Hepatocyte (in vitro differentiated cells): ENCODE results near the gene AUNIP.
A peak's percentile ranks its signal among the peaks of the same experiment; 100 is the strongest.

ENCODE experiments used
- EZH2 ChIP-seq: fragments of 200-600 bp; sonication (generic); IDR thresholded peaks from 2 replicates; pipeline ENCODE4 v1.6.1; 2016; ENCODE audit warnings: antibody characterized with exemption, mild to moderate bottlenecking, borderline replicate concordance
- EZH2phosphoT487 ChIP-seq: fragments of 200-600 bp; sonication (generic); IDR thresholded peaks from one replicate; pipeline ENCODE4 v1.6.1; 2018; ENCODE audit warnings: antibody characterized with exemption, mild to moderate bottlenecking, low read depth, moderate library complexity; ENCODE audit not compliant: unreplicated experiment, severe bottlenecking
- TF ChIP-seq, protein P1 (sequence below): fragments of 200-600 bp; sonication (generic); IDR thresholded peaks from 2 replicates; pipeline ENCODE4 v1.5.1; 2016; ENCODE audit warnings: antibody characterized with exemption, mild to moderate bottlenecking; ENCODE audit not compliant: poor library complexity

DNA sequence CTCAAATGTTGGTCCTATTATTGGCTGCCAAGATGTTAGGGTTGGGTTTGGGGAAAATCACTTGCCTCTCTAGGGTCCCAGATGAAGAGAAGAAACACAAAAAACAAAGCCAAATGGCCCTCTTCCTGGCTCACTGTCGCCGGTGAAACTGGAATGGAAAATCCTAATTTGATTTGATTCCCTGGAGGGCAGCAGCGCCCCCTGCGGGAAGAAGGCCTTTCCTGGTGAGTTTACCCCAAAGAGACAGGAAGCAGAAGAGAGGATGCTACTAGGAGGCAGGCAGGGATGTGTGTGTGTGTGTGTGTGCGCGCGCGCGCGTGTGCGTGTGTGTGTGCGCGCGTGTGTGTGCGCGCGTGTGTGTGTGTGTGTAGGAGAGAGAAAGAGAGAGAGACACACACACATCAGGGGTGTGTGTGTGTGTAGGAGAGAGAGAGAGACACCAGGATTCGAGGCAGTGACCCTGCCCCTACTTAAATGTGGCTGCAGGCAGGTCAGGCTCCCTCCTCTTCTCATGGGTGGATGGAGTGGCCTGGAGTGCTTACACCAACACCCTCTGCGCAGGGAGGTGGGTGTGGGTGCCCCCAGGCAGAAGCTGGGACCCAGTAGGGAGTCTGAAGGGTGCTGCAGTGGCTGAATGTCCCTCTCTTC, 62.3 kb downstream of the AUNIP start:
- TF ChIP-seq, protein P1, sequence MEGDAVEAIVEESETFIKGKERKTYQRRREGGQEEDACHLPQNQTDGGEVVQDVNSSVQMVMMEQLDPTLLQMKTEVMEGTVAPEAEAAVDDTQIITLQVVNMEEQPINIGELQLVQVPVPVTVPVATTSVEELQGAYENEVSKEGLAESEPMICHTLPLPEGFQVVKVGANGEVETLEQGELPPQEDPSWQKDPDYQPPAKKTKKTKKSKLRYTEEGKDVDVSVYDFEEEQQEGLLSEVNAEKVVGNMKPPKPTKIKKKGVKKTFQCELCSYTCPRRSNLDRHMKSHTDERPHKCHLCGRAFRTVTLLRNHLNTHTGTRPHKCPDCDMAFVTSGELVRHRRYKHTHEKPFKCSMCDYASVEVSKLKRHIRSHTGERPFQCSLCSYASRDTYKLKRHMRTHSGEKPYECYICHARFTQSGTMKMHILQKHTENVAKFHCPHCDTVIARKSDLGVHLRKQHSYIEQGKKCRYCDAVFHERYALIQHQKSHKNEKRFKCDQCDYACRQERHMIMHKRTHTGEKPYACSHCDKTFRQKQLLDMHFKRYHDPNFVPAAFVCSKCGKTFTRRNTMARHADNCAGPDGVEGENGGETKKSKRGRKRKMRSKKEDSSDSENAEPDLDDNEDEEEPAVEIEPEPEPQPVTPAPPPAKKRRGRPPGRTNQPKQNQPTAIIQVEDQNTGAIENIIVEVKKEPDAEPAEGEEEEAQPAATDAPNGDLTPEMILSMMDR = peak; percentile 80
- no peak for TF ChIP-seq EZH2
- no peak for TF ChIP-seq EZH2phosphoT487
